PC-3 (cell line): ENCODE data around the gene CDO1.

Experiments used
- CTCF ChIP-seq: fragments of 300-600 bp; sonication (generic); conservative IDR thresholded peaks from 2 replicates; pipeline ENCODE4 v1.5.1; 2017; ENCODE audit warnings: antibody characterized with exemption, low read depth, mild to moderate bottlenecking, low read length
- EZH2phosphoT487 ChIP-seq: fragments of 300-600 bp; sonication (generic); IDR thresholded peaks from 2 replicates; pipeline ENCODE4 v1.6.1; 2018; ENCODE audit warnings: mild to moderate bottlenecking, antibody characterized with exemption, low read length, borderline replicate concordance

- TF ChIP-seq CTCF: no peak
- TF ChIP-seq EZH2phosphoT487: no peak
These were observed 40.6 kb upstream of the CDO1 start for GRCh38 chr5:115857057-115857479.
